ENCODE results near the gene CXCL9. TPM values are rescaled to one million over a fixed set of nuclear protein-coding genes. Genes with fewer than 3 reads are reported as not detected.
"Not testable (repeated sequence)": the region's sequence is repeated elsewhere in the genome, so short reads cannot be mapped to it uniquely, and the experiment has no call there.

CXCL9 gene
- total RNA-seq (1 to 10 TPM; 3.9 TPM), polyA plus RNA-seq (ENCODE audit: insufficient read depth, low read depth, low replicate concordance) (11.2 TPM)
- long read RNA-seq, donor 1 = 0 reads
- long read RNA-seq, donor 2, partial matches to known transcripts = 0 of 2 reads
- long read RNA-seq, donor 2, other reads (novel, unspliced or antisense) = 0 of 2 reads

- Histone ChIP-seq H3K4me1 (peaks cover 8% of the 10 kb centered on the region), H3K36me3 (ENCODE audit: low read depth, missing control alignments) (no peaks in the 10 kb centered on the region), H3K27me3 (no peaks in the 10 kb centered on the region), H3K9me3 (no peaks in the 10 kb centered on the region), H3K4me3 (no peak within 1 kb of the TSS), H3K27ac (no peak within 1 kb of the TSS)
- intact Hi-C loops (cut with DNase I; ENCODE audit: low total_unique reads) = no loop called here
- DNase-seq = no peak
- WGBS, 2 donors = 83 to 96% methylated on average over 1 of the region's 1 CpG
- TF ChIP-seq POLR2A (IDR thresholded peaks at IDR 0.05) = no peak
- TF ChIP-seq CTCF (IDR thresholded peaks at IDR 0.05) = no peak
These were observed at the start of gene CXCL9 for GRCh38 chr4:76007089-76007862. CXCL9 (minus strand) TSS chr4:76007509; CDS start chr4:76007449, 60 bp downstream.

GRCh38 chr4:76055421-76055820, 48.1 kb upstream of the CXCL9 start:
- intact Hi-C loops (cut with DNase I; ENCODE audit: low total_unique reads) = no loop called here
- TF ChIP-seq CTCF (IDR thresholded peaks at IDR 0.05) (no peak), POLR2A (IDR thresholded peaks at IDR 0.05) (no peak)
- no peaks in the 10 kb centered on the region for H3K36me3 ChIP-seq (ENCODE audit: low read depth, missing control alignments)
- no peaks in the 10 kb centered on the region for H3K27me3 ChIP-seq
- WGBS, 2 donors = 65 to 68% methylated on average over 2 of the region's 2 CpGs
- H3K9me3 ChIP-seq = no peaks in the 10 kb centered on the region
- H3K27ac ChIP-seq = no peak overlapping the region
- no peak overlapping the region for H3K4me3 ChIP-seq
- DNase-seq = no peak
- no peaks in the 10 kb centered on the region for H3K4me1 ChIP-seq

- no peak overlapping the region for H3K27ac ChIP-seq
- H3K36me3 ChIP-seq (ENCODE audit: low read depth, missing control alignments) = no peaks in the 10 kb centered on the region
- H3K27me3 ChIP-seq = no peaks in the 10 kb centered on the region
- TF ChIP-seq CTCF (IDR thresholded peaks at IDR 0.05) (no peak), POLR2A (IDR thresholded peaks at IDR 0.05) (no peak)
- H3K9me3 ChIP-seq = no peaks in the 10 kb centered on the region
- no peak overlapping the region for H3K4me3 ChIP-seq
- intact Hi-C loops (cut with DNase I; ENCODE audit: low total_unique reads) = no loop called here
- WGBS, 2 donors = 82 to 91% methylated on average over 2 of the region's 2 CpGs
- H3K4me1 ChIP-seq = no peaks in the 10 kb centered on the region
- DNase-seq = no peak
These were observed 47.7 kb upstream of the CXCL9 start for GRCh38 chr4:76055016-76055415.

- Histone ChIP-seq H3K27ac (no peak overlapping the region), H3K4me1 (no peaks in the 10 kb centered on the region), H3K4me3 (no peak overlapping the region), H3K9me3 (no peaks in the 10 kb centered on the region), H3K27me3 (no peaks in the 10 kb centered on the region), H3K36me3 (ENCODE audit: low read depth, missing control alignments) (no peaks in the 10 kb centered on the region)
- intact Hi-C loops (cut with DNase I; ENCODE audit: low total_unique reads) = no loop called here
- TF ChIP-seq CTCF (IDR thresholded peaks at IDR 0.05) = no peak
- TF ChIP-seq POLR2A (IDR thresholded peaks at IDR 0.05) = no peak
- WGBS, 2 donors = 29 to 50% methylated on average over 4 of the region's 4 CpGs
- DNase-seq = no peak
These were observed 46.4 kb upstream of the CXCL9 start for GRCh38 chr4:76053730-76054129.

GRCh38 chr4:76050560-76051050, 43.3 kb upstream of the CXCL9 start:
- H3K27me3 ChIP-seq; DNase-seq; intact Hi-C loops (cut with DNase I; ENCODE audit: low total_unique reads); H3K9me3 ChIP-seq; H3K4me3 ChIP-seq; H3K4me1 ChIP-seq; H3K36me3 ChIP-seq (ENCODE audit: low read depth, missing control alignments); H3K27ac ChIP-seq: not testable (repeated sequence)
- 85 to 93% methylated on average over 8 to 19 of the region's 27 CpGs for WGBS, 2 donors

GRCh38 chr4:76049860-76050416, 42.6 kb upstream of the CXCL9 start:
- DNase-seq; H3K36me3 ChIP-seq (ENCODE audit: low read depth, missing control alignments); intact Hi-C loops (cut with DNase I; ENCODE audit: low total_unique reads); H3K4me3 ChIP-seq; H3K27me3 ChIP-seq; H3K27ac ChIP-seq; H3K4me1 ChIP-seq; H3K9me3 ChIP-seq: not testable (repeated sequence)
- WGBS, 2 donors = 82 to 90% methylated on average over 15 to 17 of the region's 17 CpGs

GRCh38 chr4:76044686-76045085, 37.4 kb upstream of the CXCL9 start:
- H3K36me3 ChIP-seq (ENCODE audit: low read depth, missing control alignments); H3K27me3 ChIP-seq; H3K4me1 ChIP-seq; H3K27ac ChIP-seq; H3K9me3 ChIP-seq; intact Hi-C loops (cut with DNase I; ENCODE audit: low total_unique reads); H3K4me3 ChIP-seq; DNase-seq: not testable (repeated sequence)
- 85% methylated on average over 4 of the region's 4 CpGs for WGBS, 2 donors

GRCh38 chr4:76043306-76043705, 36.0 kb upstream of the CXCL9 start:
- intact Hi-C loops (cut with DNase I; ENCODE audit: low total_unique reads); H3K4me3 ChIP-seq: not testable (repeated sequence)

More at GRCh38 chr4:76043306-76043705, 36.0 kb upstream of the CXCL9 start:
- WGBS, 2 donors = 90 to 95% methylated on average over 2 to 16 of the region's 18 CpGs
- not testable (repeated sequence) for H3K4me1 ChIP-seq; H3K27me3 ChIP-seq; H3K27ac ChIP-seq; H3K36me3 ChIP-seq (ENCODE audit: low read depth, missing control alignments); H3K9me3 ChIP-seq; DNase-seq
